ENCODE data around the gene MAP4K4. TPM values are rescaled to one million over a fixed set of nuclear protein-coding genes. Genes with fewer than 3 reads are reported as not detected.

The MAP4K4 gene
- total and polyA plus RNA-seq, 2 of the 4 experiments (the other 2 are of a cell fraction), result 89.4 to 124 TPM

DNA sequence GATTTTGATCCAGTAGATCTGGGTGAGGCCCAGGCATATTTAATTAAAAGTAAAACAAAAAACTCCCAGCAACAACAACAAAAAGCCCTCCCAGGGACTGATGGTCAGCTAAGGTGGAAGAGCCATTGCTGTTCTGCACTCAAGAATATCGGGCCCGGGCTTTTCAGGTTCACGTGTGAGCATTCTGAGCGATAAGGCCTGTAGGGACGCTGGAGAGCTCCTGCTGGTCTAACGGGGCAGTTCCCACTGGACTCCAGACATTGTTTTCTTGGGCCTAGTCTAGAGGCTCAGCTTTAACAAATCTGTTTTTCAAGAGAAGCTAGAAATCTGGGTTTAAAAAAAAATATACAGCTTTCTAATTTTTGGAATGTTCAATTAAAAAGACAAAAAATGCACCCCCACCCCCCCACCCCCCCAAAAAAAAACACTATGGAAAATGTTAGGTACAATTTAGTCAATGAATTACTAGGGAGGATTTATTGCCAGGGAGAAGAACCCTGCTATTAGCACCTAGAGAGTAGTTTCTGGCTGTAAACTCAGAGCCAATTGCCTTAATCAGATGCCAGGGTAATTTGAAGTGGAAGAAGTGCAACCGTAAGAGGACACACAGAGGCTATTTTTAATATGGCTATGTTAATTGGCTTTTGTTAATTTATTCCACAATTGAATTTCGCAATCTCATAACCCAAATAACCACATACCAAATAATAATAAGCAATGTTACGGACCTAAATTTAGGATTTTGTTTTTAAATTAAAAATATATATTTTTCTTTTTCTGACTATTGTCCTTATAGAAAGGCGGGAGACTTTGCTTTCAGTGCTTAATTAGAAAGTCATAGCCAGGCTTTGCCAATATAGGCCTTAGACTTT, 78.9 kb downstream of the MAP4K4 start:
- H3K9me1 ChIP-seq (ENCODE audit: insufficient read depth, low read length), result peaks cover 38% of the 10 kb centered on the region
- no peak overlapping the region for H4K91ac ChIP-seq (ENCODE audit: insufficient read depth, low read depth, low read length)
- no peak for ATAC-seq (ENCODE audit: low read depth)
- DNase-seq, result no peak
- H3K18ac ChIP-seq (ENCODE audit: low read depth, low read length), result no peak overlapping the region
- no peak overlapping the region for H3K9ac ChIP-seq (ENCODE audit: low read depth, low read length)
- H3K27ac ChIP-seq (ENCODE audit: insufficient read depth, low read length), result no peak overlapping the region
- no peak overlapping the region for H3K4me2 ChIP-seq (ENCODE audit: low read depth, low read length)
- dilution Hi-C loops (cut with HindIII; ENCODE audit: low sequenced_read_pairs, unreplicated experiment), result no loop called here
- H3K36me3 ChIP-seq (ENCODE audit: control insufficient read depth, insufficient read depth, low read length), result no peaks in the 10 kb centered on the region
- intact Hi-C loops (cut with micrococcal nuclease), result loop anchor here (5.0 kb wide), 1 partner anchor 41 kb away; no protein-coding TSS in a partner anchor
- H2AK9ac ChIP-seq (replicated peaks; ENCODE audit: low read depth, low read length, poor library complexity), result no peak overlapping the region
- no peak overlapping the region for H2AK5ac ChIP-seq (ENCODE audit: low read depth, low read length)
- H4K5ac ChIP-seq (ENCODE audit: low read depth, low read length), result no peak overlapping the region
- H2BK20ac ChIP-seq (ENCODE audit: low read depth, low read length), result no peak overlapping the region
- peaks cover 97% of the 10 kb centered on the region for H4K20me1 ChIP-seq (ENCODE audit: insufficient read depth, low read length)
- H3K9me3 ChIP-seq (ENCODE audit: control insufficient read depth, insufficient read depth, low read length), result no peaks in the 10 kb centered on the region
- ChIA-PET POLR2A (ENCODE audit: unreplicated experiment) (no interaction called here), CTCF (interaction anchor here (0.7 kb wide), 2 partner anchors 10 to 27 kb away, joined by 3 read pairs; no protein-coding TSS in a partner anchor)
- peaks cover 25% of the 10 kb centered on the region for H3K4me1 ChIP-seq (ENCODE audit: control insufficient read depth, insufficient read depth, low read length)
- BruUV-seq (replicated peaks), result no TSS peak
- peaks cover 16 to 86% of the 10 kb centered on the region in 2 experiments for H3K79me1 ChIP-seq (ENCODE audit: low read depth in 1 of 2, low read length in 2 of 2)
- H3K56ac ChIP-seq (ENCODE audit: extremely low read depth, insufficient read depth, low read length), result no peak overlapping the region
- H3K23ac ChIP-seq (ENCODE audit: low read depth, low read length), result no peak overlapping the region
- H2AFZ ChIP-seq (replicated peaks; ENCODE audit: low read length, poor library complexity), result no peak overlapping the region
- 33% methylated on average over 3 of the region's 10 CpGs; no CpG with 5 or more reads in 1 of the 2 experiments for WGBS, 2 experiments (ENCODE audit: extremely low coverage in 2 of 2, insufficient read length in 1 of 2)
- no peaks in the 10 kb centered on the region for H3K27me3 ChIP-seq (ENCODE audit: control insufficient read depth, insufficient read depth, low read length)
- H3K4ac ChIP-seq (ENCODE audit: low read depth, low read length), result no peak overlapping the region
- H3K4me3 ChIP-seq (ENCODE audit: insufficient read depth, low read depth, low read length), result no peak overlapping the region
- no peak overlapping the region for H2BK120ac ChIP-seq (ENCODE audit: low read depth, low read length)
- H3K14ac ChIP-seq (replicated peaks; ENCODE audit: low read depth, low read length), result no peak overlapping the region
- H2BK5ac ChIP-seq (ENCODE audit: low read depth, low read length, poor library complexity, severe bottlenecking), result no peak overlapping the region
- no peak overlapping the region for H2BK15ac ChIP-seq (ENCODE audit: low read depth, low read length)
- no peak overlapping the region for H4K8ac ChIP-seq (ENCODE audit: low read depth in 2 of 2, low read length in 2 of 2)
- in situ Hi-C loops (cut with MboI; ENCODE audit: low sequenced_read_pairs), result no loop called here
- TF ChIP-seq SMC3 (IDR thresholded peaks at IDR 0.05; ENCODE audit: low read depth, low read length) (no peak), BHLHE40 (IDR thresholded peaks at IDR 0.05; ENCODE audit: low read depth, low read length) (no peak), MAFK (IDR thresholded peaks at IDR 0.05; ENCODE audit: low read depth, low read length) (no peak), USF2 (IDR thresholded peaks at IDR 0.05; ENCODE audit: low read depth, low read length) (no peak), RCOR1 (IDR thresholded peaks at IDR 0.05; ENCODE audit: insufficient replicate concordance, low read length) (no peak), RFX5 (IDR thresholded peaks at IDR 0.05; ENCODE audit: low read depth, low read length) (no peak), MXI1 (IDR thresholded peaks at IDR 0.05; ENCODE audit: borderline replicate concordance, low read depth, low read length) (no peak), MAZ (IDR thresholded peaks at IDR 0.05; ENCODE audit: borderline replicate concordance, low read depth, low read length) (no peak), NFE2L2 (IDR thresholded peaks at IDR 0.05; ENCODE audit: low read depth, low read length) (no peak), RAD21 (IDR thresholded peaks at IDR 0.05; ENCODE audit: low read length) (0 out of 2 replicates have a peak, but pooled peaks have one; percentile 7), FOS (IDR thresholded peaks at IDR 0.05; ENCODE audit: low read depth, low read length) (no peak), CHD1 (IDR thresholded peaks at IDR 0.05; ENCODE audit: low read depth, low read length) (no peak)
- TF ChIP-seq, protein P1, sequence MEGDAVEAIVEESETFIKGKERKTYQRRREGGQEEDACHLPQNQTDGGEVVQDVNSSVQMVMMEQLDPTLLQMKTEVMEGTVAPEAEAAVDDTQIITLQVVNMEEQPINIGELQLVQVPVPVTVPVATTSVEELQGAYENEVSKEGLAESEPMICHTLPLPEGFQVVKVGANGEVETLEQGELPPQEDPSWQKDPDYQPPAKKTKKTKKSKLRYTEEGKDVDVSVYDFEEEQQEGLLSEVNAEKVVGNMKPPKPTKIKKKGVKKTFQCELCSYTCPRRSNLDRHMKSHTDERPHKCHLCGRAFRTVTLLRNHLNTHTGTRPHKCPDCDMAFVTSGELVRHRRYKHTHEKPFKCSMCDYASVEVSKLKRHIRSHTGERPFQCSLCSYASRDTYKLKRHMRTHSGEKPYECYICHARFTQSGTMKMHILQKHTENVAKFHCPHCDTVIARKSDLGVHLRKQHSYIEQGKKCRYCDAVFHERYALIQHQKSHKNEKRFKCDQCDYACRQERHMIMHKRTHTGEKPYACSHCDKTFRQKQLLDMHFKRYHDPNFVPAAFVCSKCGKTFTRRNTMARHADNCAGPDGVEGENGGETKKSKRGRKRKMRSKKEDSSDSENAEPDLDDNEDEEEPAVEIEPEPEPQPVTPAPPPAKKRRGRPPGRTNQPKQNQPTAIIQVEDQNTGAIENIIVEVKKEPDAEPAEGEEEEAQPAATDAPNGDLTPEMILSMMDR (conservative IDR thresholded peaks at IDR 0.05; ENCODE audit: low read depth, low read length), result peak; percentile 22; the same call in 1 of the 2 replicates
- TF ChIP-seq, protein P2, sequence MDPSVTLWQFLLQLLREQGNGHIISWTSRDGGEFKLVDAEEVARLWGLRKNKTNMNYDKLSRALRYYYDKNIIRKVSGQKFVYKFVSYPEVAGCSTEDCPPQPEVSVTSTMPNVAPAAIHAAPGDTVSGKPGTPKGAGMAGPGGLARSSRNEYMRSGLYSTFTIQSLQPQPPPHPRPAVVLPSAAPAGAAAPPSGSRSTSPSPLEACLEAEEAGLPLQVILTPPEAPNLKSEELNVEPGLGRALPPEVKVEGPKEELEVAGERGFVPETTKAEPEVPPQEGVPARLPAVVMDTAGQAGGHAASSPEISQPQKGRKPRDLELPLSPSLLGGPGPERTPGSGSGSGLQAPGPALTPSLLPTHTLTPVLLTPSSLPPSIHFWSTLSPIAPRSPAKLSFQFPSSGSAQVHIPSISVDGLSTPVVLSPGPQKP (IDR thresholded peaks at IDR 0.05; ENCODE audit: borderline replicate concordance, low read depth, low read length), result no peak
